K562 (cell line): ENCODE results near the gene RELL1. TPM values are rescaled to one million over a fixed set of nuclear protein-coding genes. Genes with fewer than 3 reads are reported as not detected.

Source experiments
- ATAC-seq: fragments of 200-7000 bp; cut with Tn5 transposase; 3 replicates; pipeline ENCODE4 v1.9.1; 2020; ENCODE audit warnings: moderate library complexity
- BruUV-seq: library from RNA; stranded (reverse); fragments of 400-500 nt; replicated peaks from 2 replicates; lab custom pipeline; 2021; lab: Mats Ljungman, UMichigan
- CTCF ChIA-PET: fragments of 300-600 bp; formaldehyde crosslinking; extraction: SDS; loops from one replicate; lab custom pipeline; 2021; ENCODE audit warnings: low intra/inter-chr PET ratio; lab: Yijun Ruan, JAX
- POLR2A ChIA-PET: fragments of 300-600, 350-650 bp; sonication (Branson Sonifier 250); formaldehyde crosslinking; extraction: SDS; loops from one replicate; lab custom pipeline; 2021; ENCODE audit warnings: antibody characterized with exemption, inconsistent platforms; lab: Yijun Ruan, JAX
- DNase-seq, 4 experiments: peaks; one replicate each; pipeline versions ENCODE4 v3.0.0 to v3.0.0-alpha.2; 2011 to 2018; ENCODE audit warnings: low spot score in 3 of 4, mixed read lengths in 3 of 4; ENCODE audit errors: extremely low read depth in 1 of 4
- FAIRE-seq: peaks from 2 replicates; lab custom pipeline; 2011; peaks lifted over from hg19 to GRCh38; lab: Jason Lieb, UNC
- H2AFZ ChIP-seq: 2 replicates; pipeline ENCODE4 v1.6.0; 2011; ENCODE audit warnings: low read depth, low read length, control low read depth, inconsistent platforms
- H3K27ac ChIP-seq: fragments of 200-600 bp; 3 replicates; pipeline ENCODE4 v1.8.0; 2011; ENCODE audit warnings: low read depth, mild to moderate bottlenecking, control low read depth, inconsistent platforms, low read length, moderate library complexity, mixed read lengths; ENCODE audit errors: extremely low read depth
- H3K27me3 ChIP-seq, 2 experiments: fragments of 300-600 bp in 1 of 2; 2 replicates in 1 of 2; 3 replicates in 1 of 2; pipeline versions ENCODE4 v1.6.0 to v1.8.0; 2011; ENCODE audit warnings: inconsistent platforms in 2 of 2, low read length in 2 of 2, mild to moderate bottlenecking in 1 of 2, mixed read lengths in 1 of 2, moderate library complexity in 1 of 2; ENCODE audit not compliant: control insufficient read depth in 2 of 2, insufficient read depth in 2 of 2
- H3K36me3 ChIP-seq: fragments of 300-600 bp; 3 replicates; pipeline ENCODE4 v1.8.0; 2011; ENCODE audit warnings: mild to moderate bottlenecking, low read length, inconsistent platforms; ENCODE audit not compliant: control insufficient read depth, insufficient read depth
- H3K4me1 ChIP-seq, 2 experiments: fragments of 200-600 bp in 1 of 2; replicated peaks in 1 of 2; 2 replicates in 1 of 2; 3 replicates in 1 of 2; pipeline versions ENCODE4 v1.5.1 to v1.8.0; 2011; ENCODE audit warnings: inconsistent platforms in 2 of 2, low read length in 2 of 2, mild to moderate bottlenecking in 1 of 2, mixed read lengths in 1 of 2, moderate library complexity in 1 of 2; ENCODE audit not compliant: control insufficient read depth in 2 of 2, insufficient read depth in 2 of 2
- H3K4me2 ChIP-seq: 2 replicates; pipeline ENCODE4 v1.6.1; 2011; ENCODE audit warnings: low read length, control low read depth, inconsistent platforms, mixed read lengths; ENCODE audit not compliant: insufficient read depth
- H3K4me3 ChIP-seq: fragments of 200-600 bp; sonication (generic), shearing (Covaris generic); 2 replicates; pipeline ENCODE4 v1.5.1; 2016; ENCODE audit warnings: control low read depth, inconsistent platforms
- H3K79me2 ChIP-seq: fragments of 200-600 bp; 3 replicates; pipeline ENCODE4 v1.8.0; 2011; ENCODE audit warnings: low read length, inconsistent platforms; ENCODE audit not compliant: control insufficient read depth, insufficient read depth
- H3K9ac ChIP-seq, 2 experiments: 2 replicates each; pipeline versions ENCODE4 v1.6.0 to v1.6.1; 2011; ENCODE audit warnings: low read depth in 2 of 2, low read length in 2 of 2, control low read depth in 1 of 2, inconsistent platforms in 1 of 2, mild to moderate bottlenecking in 1 of 2, mixed read lengths in 1 of 2; ENCODE audit not compliant: insufficient read depth in 1 of 2
- H3K9me1 ChIP-seq: one replicate; pipeline ENCODE4 v1.6.0; 2011; ENCODE audit warnings: inconsistent platforms, mild to moderate bottlenecking, low read length, moderate library complexity; ENCODE audit not compliant: control insufficient read depth, insufficient read depth
- H3K9me3 ChIP-seq: replicated peaks from 2 replicates; pipeline ENCODE4 v1.5.1; 2011; ENCODE audit warnings: low read depth, low read length, inconsistent platforms; ENCODE audit not compliant: control insufficient read depth, insufficient read depth
- H4K20me1 ChIP-seq: replicated peaks from 2 replicates; pipeline ENCODE4 v1.6.1; 2011; ENCODE audit warnings: low read length, inconsistent platforms, mixed read lengths; ENCODE audit not compliant: control insufficient read depth, insufficient read depth
- BMI1 ChIP-seq: fragments of 150-350 bp; IDR thresholded peaks from 2 replicates; pipeline ENCODE4 v1.6.1; 2014; ENCODE audit warnings: low read length
- CBFB ChIP-seq: sonication (generic); formaldehyde crosslinking; IDR thresholded peaks from 2 replicates; pipeline ENCODE4 v1.4.0; 2020; ENCODE audit warnings: mild to moderate bottlenecking, missing genetic modification reagents
- CSDE1 ChIP-seq, 2 experiments: fragments of 450-650 bp; IDR thresholded peaks; 2 replicates each; pipeline ENCODE4 v1.6.1; 2016; ENCODE audit warnings: mild to moderate bottlenecking in 1 of 2
- GABPB1 ChIP-seq: sonication (generic); formaldehyde crosslinking; IDR thresholded peaks from 2 replicates; pipeline ENCODE4 v1.8.0; 2022; ENCODE audit warnings: mild to moderate bottlenecking, missing genetic modification reagents
- HNRNPH1 ChIP-seq: fragments of 200-400 bp; formaldehyde crosslinking; optimal IDR thresholded peaks from 2 replicates; pipeline ENCODE3; 2017; ENCODE audit warnings: low read depth, mild to moderate bottlenecking, low read length, moderate library complexity
- MEIS2 ChIP-seq: fragments of 450-650 bp; IDR thresholded peaks from 2 replicates; pipeline ENCODE4 v1.6.1; 2014; ENCODE audit warnings: mild to moderate bottlenecking; ENCODE audit not compliant: partially characterized antibody
- NELFE ChIP-seq: IDR thresholded peaks from 2 replicates; pipeline ENCODE4 v1.6.1; 2011; ENCODE audit warnings: mild to moderate bottlenecking; ENCODE audit not compliant: insufficient read depth, insufficient read length
- PTTG1 ChIP-seq: fragments of 450-650 bp; IDR thresholded peaks from 2 replicates; pipeline ENCODE4 v1.6.1; 2016; ENCODE audit warnings: low read depth, mild to moderate bottlenecking, missing genetic modification characterization, missing compliant biosample characterization
- RAD51 ChIP-seq: fragments of 450-650 bp; IDR thresholded peaks from 2 replicates; pipeline ENCODE4 v1.7.1; 2016; ENCODE audit warnings: low read depth, mild to moderate bottlenecking, borderline replicate concordance
- SLC30A9 ChIP-seq: fragments of 250-450 bp; sonication (Bioruptor Pico); IDR thresholded peaks from 2 replicates; pipeline ENCODE4 v1.8.0; 2022; ENCODE audit warnings: mild to moderate bottlenecking, moderate library complexity
- TCF15 ChIP-seq: fragments of 250-450 bp; sonication (Bioruptor Pico); IDR thresholded peaks from 2 replicates; pipeline ENCODE4 v1.8.0; 2022; ENCODE audit warnings: moderate library complexity, mild to moderate bottlenecking, inconsistent platforms
- ZNF124 ChIP-seq: sonication (generic); formaldehyde crosslinking; IDR thresholded peaks from 2 replicates; pipeline ENCODE4 v1.8.1; 2022; ENCODE audit warnings: missing genetic modification reagents
- ZNF512 ChIP-seq: IDR thresholded peaks from 2 replicates; pipeline ENCODE4 v1.6.1; 2016; ENCODE audit warnings: missing genetic modification characterization, missing compliant biosample characterization
- WGBS: fragments of 100-300 bp; shearing (Covaris generic); methylation state at CpG from one replicate; pipeline ENCODE4 v1.1.6; 2016; ENCODE audit warnings: low coverage, mixed read lengths; ENCODE audit not compliant: insufficient coverage; ENCODE audit errors: missing lambda C conversion rate; 5-methylcytosine and 5-hydroxymethylcytosine counted together
- in situ Hi-C: fragments of 300-500 bp; cut with MboI; formaldehyde crosslinking; loops from 4 replicates; pipeline ENCODE4 v1.15.0; 2018; ENCODE audit warnings: inconsistent platforms, mixed read lengths
- intact Hi-C: fragments of 100-400 bp; cut with micrococcal nuclease; formaldehyde crosslinking; loops from 2 replicates; pipeline ENCODE4 v1.14.2; 2022
- polyA plus RNA-seq, 8 experiments: library from polyadenylated mRNA; depleted of rRNA in 4 of 8; stranded (reverse) in 5 of 8; unstranded in 3 of 8; fragments of >200 nt; fragmentation: Nextera tagmentation in 2 of 8; fragmentation: Illumina TruSeq in 1 of 8; extraction: Ambion mirVana in 2 of 8; extraction: Trizol in 1 of 8; gene quantifications; 2 replicates each; pipeline versions ENCODE4 v1.2.1 to v1.2.3, GENCODE V29; 2011 to 2014; ENCODE audit warnings: inconsistent platforms in 1 of 8, missing spikeins in 1 of 8
- total RNA-seq, 7 experiments: library from RNA; depleted of rRNA in 6 of 7; stranded (reverse); fragments of >200 nt in 6 of 7; fragmentation: Illumina TruSeq in 2 of 7; extraction: Trizol in 2 of 7; gene quantifications; 2 replicates each; pipeline versions ENCODE4 v1.2.1 to v1.2.3, GENCODE V29; 2011 to 2021; ENCODE audit warnings: low replicate concordance in 1 of 7

RELL1 gene
- total and polyA plus RNA-seq, 9 of the 15 experiments (the other 6 are each of a cell fraction or from before 2014, with no cell fraction given): 0.06 to 3.5 (median 1.7) TPM; not detected in 1

- TF ChIP-seq ZNF124 (no peak), HNRNPH1 (no peak), CSDE1 (IDR thresholded peaks at IDR 0.05) (no peak), ZNF512 (tag) (no peak), RAD51 (no peak)
These were observed 34.3 kb downstream of the RELL1 start (continued) for GRCh38 chr4:37651781-37652377.

GRCh38 chr4:37650481-37650880 lies 35.7 kb downstream of the RELL1 start:
- Histone ChIP-seq H3K9ac (no peak overlapping the region), H3K36me3 (no peaks in the 10 kb centered on the region), H3K27ac (no peak overlapping the region), H2AFZ (no peak overlapping the region), H3K79me2 (no peaks in the 10 kb centered on the region), H3K9me1 (peaks cover 3% of the 10 kb centered on the region), H3K4me2 (no peak overlapping the region), H3K9me3 (no peaks in the 10 kb centered on the region), H4K20me1 (no peaks in the 10 kb centered on the region), H3K27me3 (peaks cover 0 to 2% of the 10 kb centered on the region in 2 experiments; a peak in 1 of 5 replicates), H3K4me3 (no peak overlapping the region), H3K4me1 (peaks cover 0 to 9% of the 10 kb centered on the region in 2 experiments; a peak in 2 of 5 replicates)
- ATAC-seq (no peak), DNase-seq (no peak), FAIRE-seq (no peak)
- TF ChIP-seq CBFB (CRISPR knock-in tag) (no peak), NELFE (no peak), PTTG1 (tag) (no peak), HNRNPH1 (no peak), MEIS2 (no peak), SLC30A9 (CRISPR knock-in tag) (no peak), TCF15 (no peak), BMI1 (no peak), GABPB1 (CRISPR knock-in tag) (no peak)
- in situ Hi-C loops: no loop called here
- 0% methylated on average over 4 of the region's 5 CpGs for WGBS
- intact Hi-C loops: no loop called here
- ChIA-PET CTCF (no interaction called here), POLR2A (interaction anchor here (1.0 kb wide), 1 partner anchor 47 kb away, joined by 3 read pairs; no protein-coding TSS in a partner anchor)
- no TSS peak for BruUV-seq
